Smooth muscle cell (in vitro differentiated cells): ENCODE data around the gene PPM1M. TPM values are rescaled to one million over a fixed set of nuclear protein-coding genes. Genes with fewer than 3 reads are reported as not detected.

ENCODE experiments used
- DNase-seq: peaks from one replicate; lab custom pipeline; 2025; ENCODE audit not compliant: unreplicated experiment; lab: John Stamatoyannopoulos, UW
- H2AFZ ChIP-seq: fragments of 200-600 bp; sonication (generic); 2 replicates; pipeline ENCODE4 v1.6.0; 2016; ENCODE audit warnings: antibody characterized with exemption, low read depth, mild to moderate bottlenecking
- H3F3A ChIP-seq: fragments of 200-600 bp; sonication (generic); 2 replicates; pipeline ENCODE4 v1.6.0; 2017; ENCODE audit warnings: antibody characterized with exemption, low read depth
- H3K27ac ChIP-seq: fragments of 200-600 bp; sonication (generic); 2 replicates; pipeline ENCODE4 v1.5.1; 2016; ENCODE audit warnings: low read depth, mild to moderate bottlenecking
- H3K27me3 ChIP-seq: fragments of 200-600 bp; sonication (generic); 2 replicates; pipeline ENCODE4 v1.6.1; 2016; ENCODE audit warnings: low read depth, mild to moderate bottlenecking
- H3K36me3 ChIP-seq: fragments of 200-600 bp; sonication (generic); 2 replicates; pipeline ENCODE4 v1.5.1; 2016; ENCODE audit warnings: low read depth
- H3K4me1 ChIP-seq: fragments of 200-600 bp; sonication (generic); 2 replicates; pipeline ENCODE4 v1.5.1; 2016; ENCODE audit warnings: low read depth
- H3K4me2 ChIP-seq: fragments of 200-600 bp; sonication (generic); 2 replicates; pipeline ENCODE4 v1.6.0; 2016; ENCODE audit warnings: mild to moderate bottlenecking
- H3K4me3 ChIP-seq: fragments of 200-600 bp; sonication (generic); 2 replicates; pipeline ENCODE4 v1.5.1; 2016; ENCODE audit warnings: mild to moderate bottlenecking
- H3K79me2 ChIP-seq: fragments of 200-600 bp; sonication (generic); 2 replicates; pipeline ENCODE4 v1.6.0; 2016; ENCODE audit warnings: low read depth, mild to moderate bottlenecking
- H3K9ac ChIP-seq: fragments of 200-600 bp; sonication (generic); 2 replicates; pipeline ENCODE4 v1.6.0; 2016; ENCODE audit warnings: low read depth
- H3K9me3 ChIP-seq: fragments of 200-600 bp; sonication (generic); replicated peaks from 2 replicates; pipeline ENCODE4 v1.5.1; 2016; ENCODE audit warnings: low read depth
- H4K20me1 ChIP-seq: fragments of 200-600 bp; sonication (generic); 2 replicates; pipeline ENCODE4 v1.6.0; 2016; ENCODE audit warnings: low read depth
- CTCF ChIP-seq: fragments of 200-600 bp; sonication (generic); IDR thresholded peaks from 2 replicates; pipeline ENCODE4 v1.5.1; 2017; ENCODE audit warnings: borderline replicate concordance, mild to moderate bottlenecking, antibody characterized with exemption; ENCODE audit not compliant: insufficient read depth, poor library complexity, severe bottlenecking
- WGBS: methylation state at CpG from one replicate; pipeline ENCODE4 v1.1.7; 2016; ENCODE audit warnings: low lambda C conversion rate; 5-methylcytosine and 5-hydroxymethylcytosine counted together
- polyA plus RNA-seq: library from polyadenylated mRNA; unstranded; fragments of >200 nt; fragmentation: Nextera tagmentation; extraction: Ambion mirVana; gene quantifications from 2 replicates; pipeline ENCODE4 v1.2.1, GENCODE V29; 2016
- total RNA-seq: library from RNA; depleted of rRNA; stranded (reverse); fragments of >200 nt; gene quantifications from 2 replicates; pipeline ENCODE4 v1.2.3, GENCODE V29; 2014

The PPM1M gene
- total and polyA plus RNA-seq, 2 experiments from 2014 or later: 7.0 to 11.0 TPM

- no peaks in the 10 kb centered on the region for H3K9me3 ChIP-seq
- peak overlapping the region; percentile 99 for H3K4me2 ChIP-seq
- H3F3A ChIP-seq: no peaks in the 10 kb centered on the region
- H3K79me2 ChIP-seq: peaks cover 33% of the 10 kb centered on the region
- no peaks in the 10 kb centered on the region for H3K27me3 ChIP-seq
- TF ChIP-seq CTCF: no peak
- H2AFZ ChIP-seq: peak overlapping the region; percentile 45
- H3K4me3 ChIP-seq: peak overlapping the region; percentile 97
- H3K9ac ChIP-seq: peak overlapping the region; percentile 93
- 57% methylated on average over 10 of the region's 10 CpGs for WGBS
- DNase-seq: no peak
- peaks cover 29% of the 10 kb centered on the region for H4K20me1 ChIP-seq
- no peaks in the 10 kb centered on the region for H3K36me3 ChIP-seq
- H3K4me1 ChIP-seq: peaks cover 24% of the 10 kb centered on the region
- H3K27ac ChIP-seq: peak overlapping the region; percentile 29
Observed at GRCh38 chr3:52197499-52197841, 48.1 kb upstream of the PPM1M start.

- Histone ChIP-seq H3K27me3 (no peaks in the 10 kb centered on the region), H3K9me3 (no peaks in the 10 kb centered on the region), H3K27ac (peak within 1 kb of the TSS; percentile 36), H3K4me1 (peaks cover 24% of the 10 kb centered on the region), H2AFZ (peak within 1 kb of the TSS; percentile 79), H4K20me1 (peaks cover 34% of the 10 kb centered on the region), H3K4me3 (peak within 1 kb of the TSS; percentile 97), H3K36me3 (no peaks in the 10 kb centered on the region), H3K9ac (peak within 1 kb of the TSS; percentile 93), H3K4me2 (peak within 1 kb of the TSS; percentile 99), H3F3A (no peaks in the 10 kb centered on the region), H3K79me2 (peaks cover 33% of the 10 kb centered on the region)
- WGBS: 1% methylated on average over 67 of the region's 71 CpGs
- peak; percentile 90 for DNase-seq
- no peak for TF ChIP-seq CTCF
Observed at GRCh38 chr3:52197842-52198625, 47.5 kb upstream of the PPM1M start, which contains the start of gene ALAS1. Gene ALAS1, plus strand, starts transcription at chr3:52198160. Its CDS starts 1,082 bp downstream, at chr3:52199242.

GRCh38 chr3:52198643-52199608, 46.6 kb upstream of the PPM1M start:
- H3K4me1 ChIP-seq: peaks cover 24% of the 10 kb centered on the region
- no peak for DNase-seq
- no peaks in the 10 kb centered on the region for H3F3A ChIP-seq
- no peak for TF ChIP-seq CTCF
- no peaks in the 10 kb centered on the region for H3K27me3 ChIP-seq
- WGBS: 60% methylated on average over 14 of the region's 14 CpGs
- H3K36me3 ChIP-seq: peaks cover 7% of the 10 kb centered on the region
- H3K9ac ChIP-seq: peak overlapping the region; percentile 93
- no peaks in the 10 kb centered on the region for H3K9me3 ChIP-seq
- peak overlapping the region; percentile 79 for H2AFZ ChIP-seq
- peak overlapping the region; percentile 36 for H3K27ac ChIP-seq
- peak overlapping the region; percentile 99 for H3K4me2 ChIP-seq
- H3K4me3 ChIP-seq: peak overlapping the region; percentile 97
- H4K20me1 ChIP-seq: peaks cover 34% of the 10 kb centered on the region
- H3K79me2 ChIP-seq: peaks cover 33% of the 10 kb centered on the region
